Type B pancreatic cell (in vitro differentiated cells): ENCODE data around the gene LIMS2. TPM values are rescaled to one million over a fixed set of nuclear protein-coding genes. Genes with fewer than 3 reads are reported as not detected.

Experiments used
- DNase-seq: peaks from one replicate; pipeline ENCODE4 v3.0.0; 2021; ENCODE audit warnings: mixed read lengths; ENCODE audit not compliant: unreplicated experiment; ENCODE audit errors: extremely low spot score
- H3K27ac Mint-ChIP-seq: 2 replicates; pipeline ENCODE4 v1.8.0; 2021; ENCODE audit warnings: mild to moderate bottlenecking, mixed read lengths
- H3K27me3 Mint-ChIP-seq: 2 replicates; pipeline ENCODE4 v1.8.0; 2021; ENCODE audit warnings: mixed read lengths
- H3K36me3 Mint-ChIP-seq: 2 replicates; pipeline ENCODE4 v1.8.0; 2021; ENCODE audit warnings: mixed read lengths
- H3K4me1 Mint-ChIP-seq: one replicate; pipeline ENCODE4 v1.8.0; 2021; ENCODE audit warnings: mixed read lengths; ENCODE audit not compliant: unreplicated experiment
- H3K4me3 Mint-ChIP-seq: 2 replicates; pipeline ENCODE4 v1.8.0; 2021; ENCODE audit warnings: mild to moderate bottlenecking, mixed read lengths
- H3K9me3 Mint-ChIP-seq: 2 replicates; pipeline ENCODE4 v1.8.0; 2021; ENCODE audit warnings: mixed read lengths
- total RNA-seq: library from RNA; stranded (reverse); gene quantifications from 2 replicates; pipeline ENCODE4 v1.2.1, GENCODE V29; 2021; ENCODE audit warnings: low replicate concordance
- TF ChIP-seq, protein P1 (sequence below): fragments of 200-600 bp; sonication (generic); conservative IDR thresholded peaks from 2 replicates; pipeline ENCODE4 v1.5.0; 2021; ENCODE audit warnings: antibody characterized with exemption, mild to moderate bottlenecking

The LIMS2 gene
- total RNA-seq, 1 donor from 2014 or later = 13.1 TPM

DNA sequence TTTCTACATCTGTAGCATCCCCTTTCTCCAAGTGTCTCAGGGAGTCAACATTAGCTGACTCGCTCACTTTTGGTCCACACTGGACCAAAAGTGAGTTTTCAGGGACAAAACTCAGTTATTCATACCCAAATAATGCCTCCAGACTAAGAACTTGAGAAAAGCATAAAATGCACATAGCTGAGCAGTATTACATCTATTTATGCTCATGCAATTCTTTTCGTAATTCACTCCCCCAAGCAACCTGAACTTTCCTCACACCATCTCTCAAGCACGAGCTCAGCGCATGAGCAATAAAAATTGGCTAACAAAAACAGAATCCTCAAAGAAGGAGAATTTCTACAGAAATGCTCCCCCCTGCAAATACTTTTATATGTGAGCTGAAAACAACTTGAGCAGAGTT, 42.9 kb upstream of the LIMS2 start:
- no peaks in the 10 kb centered on the region for H3K9me3 Mint-ChIP-seq
- no peak for DNase-seq
- H3K4me3 Mint-ChIP-seq = no peak overlapping the region
- H3K27me3 Mint-ChIP-seq = no peaks in the 10 kb centered on the region
- H3K4me1 Mint-ChIP-seq = no peaks in the 10 kb centered on the region
- peaks cover 25% of the 10 kb centered on the region for H3K36me3 Mint-ChIP-seq
- TF ChIP-seq, protein P1, sequence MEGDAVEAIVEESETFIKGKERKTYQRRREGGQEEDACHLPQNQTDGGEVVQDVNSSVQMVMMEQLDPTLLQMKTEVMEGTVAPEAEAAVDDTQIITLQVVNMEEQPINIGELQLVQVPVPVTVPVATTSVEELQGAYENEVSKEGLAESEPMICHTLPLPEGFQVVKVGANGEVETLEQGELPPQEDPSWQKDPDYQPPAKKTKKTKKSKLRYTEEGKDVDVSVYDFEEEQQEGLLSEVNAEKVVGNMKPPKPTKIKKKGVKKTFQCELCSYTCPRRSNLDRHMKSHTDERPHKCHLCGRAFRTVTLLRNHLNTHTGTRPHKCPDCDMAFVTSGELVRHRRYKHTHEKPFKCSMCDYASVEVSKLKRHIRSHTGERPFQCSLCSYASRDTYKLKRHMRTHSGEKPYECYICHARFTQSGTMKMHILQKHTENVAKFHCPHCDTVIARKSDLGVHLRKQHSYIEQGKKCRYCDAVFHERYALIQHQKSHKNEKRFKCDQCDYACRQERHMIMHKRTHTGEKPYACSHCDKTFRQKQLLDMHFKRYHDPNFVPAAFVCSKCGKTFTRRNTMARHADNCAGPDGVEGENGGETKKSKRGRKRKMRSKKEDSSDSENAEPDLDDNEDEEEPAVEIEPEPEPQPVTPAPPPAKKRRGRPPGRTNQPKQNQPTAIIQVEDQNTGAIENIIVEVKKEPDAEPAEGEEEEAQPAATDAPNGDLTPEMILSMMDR = no peak
- no peak overlapping the region for H3K27ac Mint-ChIP-seq

DNA sequence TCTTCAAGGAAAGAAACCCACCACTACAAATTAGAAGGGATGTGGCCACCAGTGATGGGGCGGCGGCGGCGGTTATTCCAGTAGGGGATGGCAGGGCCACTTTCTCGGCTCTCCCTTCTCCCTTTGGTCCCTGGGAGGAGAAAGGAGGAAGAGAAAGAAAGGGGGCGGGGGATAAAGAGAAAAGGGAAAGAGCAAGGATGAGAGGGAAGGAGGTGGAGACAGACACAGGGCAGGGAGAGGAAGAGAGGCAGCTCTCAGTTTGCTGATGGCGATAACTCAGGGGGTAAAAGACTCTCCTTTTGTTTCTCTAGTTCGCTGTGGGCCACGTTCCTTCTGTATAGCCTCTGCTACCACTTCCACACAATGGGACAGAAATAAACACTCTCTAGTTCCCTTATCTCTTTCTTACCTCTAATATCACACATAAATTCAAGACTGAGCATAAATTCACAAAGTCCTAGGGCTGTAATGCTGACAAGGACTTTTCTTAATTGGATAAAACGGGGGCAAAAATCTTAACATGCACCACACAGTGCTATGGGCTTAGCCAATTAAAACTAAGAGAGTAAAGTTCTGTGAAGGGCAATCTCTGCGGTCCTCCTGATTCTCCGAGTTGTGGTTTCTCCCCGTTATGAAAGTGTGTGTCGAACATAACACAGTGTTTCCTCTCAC, 40.6 kb upstream of the LIMS2 start:
- Mint-ChIP-seq H3K9me3 (no peaks in the 10 kb centered on the region), H3K27ac (no peak overlapping the region)

DNA sequence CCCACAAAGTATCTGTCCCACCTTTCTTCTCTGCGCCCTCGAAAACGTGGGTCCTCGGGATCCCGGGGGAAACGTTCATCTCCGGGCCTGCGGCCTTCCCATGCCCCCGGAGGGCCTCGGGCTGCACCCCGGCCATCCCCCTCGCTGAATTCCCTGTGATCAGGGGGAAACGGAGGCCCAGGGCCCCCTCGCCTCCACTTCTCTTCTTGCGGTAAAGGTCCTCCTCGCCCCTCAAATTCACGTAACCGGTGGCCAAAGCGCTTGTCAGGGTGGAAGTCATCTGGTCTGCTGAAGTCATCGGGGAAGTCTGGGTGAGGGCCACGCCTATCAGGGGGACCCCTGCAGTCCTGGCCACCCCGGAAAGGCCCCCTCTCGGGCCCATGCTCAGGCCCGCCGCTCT, 38.2 kb upstream of the LIMS2 start:
- no peak for DNase-seq
- Mint-ChIP-seq H3K4me3 (no peak overlapping the region), H3K4me1 (no peaks in the 10 kb centered on the region), H3K27ac (no peak overlapping the region), H3K9me3 (no peaks in the 10 kb centered on the region), H3K36me3 (peaks cover 28% of the 10 kb centered on the region), H3K27me3 (no peaks in the 10 kb centered on the region)
- TF ChIP-seq, protein P1 = no peak

More for the DNA sequence above, 40.6 kb upstream of the LIMS2 start:
- no peaks in the 10 kb centered on the region for H3K27me3 Mint-ChIP-seq
- H3K4me1 Mint-ChIP-seq = no peaks in the 10 kb centered on the region
- peaks cover 20% of the 10 kb centered on the region for H3K36me3 Mint-ChIP-seq
- H3K4me3 Mint-ChIP-seq = no peak overlapping the region
- TF ChIP-seq, protein P1 = no peak
- DNase-seq = no peak

DNA sequence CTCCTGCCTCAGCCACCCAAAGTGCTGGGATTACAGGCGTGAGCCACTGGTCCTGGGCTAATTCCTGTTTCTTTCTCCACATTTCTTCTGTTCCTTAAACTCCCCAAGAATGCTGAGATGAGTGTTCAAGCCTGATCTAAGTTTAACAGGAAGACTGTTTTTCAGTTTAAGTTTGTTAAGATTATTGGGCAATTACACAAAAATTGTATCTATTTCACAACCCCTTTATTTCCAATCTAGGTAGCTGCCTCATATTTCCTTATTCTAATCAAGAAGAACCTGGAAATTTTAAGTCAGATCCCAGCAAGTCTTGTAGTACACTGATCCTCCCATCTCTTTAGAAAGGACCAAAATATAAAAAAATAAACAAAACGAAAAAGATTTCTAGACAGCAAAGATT, 37.7 kb upstream of the LIMS2 start:
- no peak for DNase-seq
- H3K36me3 Mint-ChIP-seq = peaks cover 24% of the 10 kb centered on the region
- H3K27ac Mint-ChIP-seq = no peak overlapping the region
- no peaks in the 10 kb centered on the region for H3K27me3 Mint-ChIP-seq
- H3K4me1 Mint-ChIP-seq = no peaks in the 10 kb centered on the region
- TF ChIP-seq, protein P1 = no peak
- H3K9me3 Mint-ChIP-seq = no peaks in the 10 kb centered on the region
- H3K4me3 Mint-ChIP-seq = no peak overlapping the region

DNA sequence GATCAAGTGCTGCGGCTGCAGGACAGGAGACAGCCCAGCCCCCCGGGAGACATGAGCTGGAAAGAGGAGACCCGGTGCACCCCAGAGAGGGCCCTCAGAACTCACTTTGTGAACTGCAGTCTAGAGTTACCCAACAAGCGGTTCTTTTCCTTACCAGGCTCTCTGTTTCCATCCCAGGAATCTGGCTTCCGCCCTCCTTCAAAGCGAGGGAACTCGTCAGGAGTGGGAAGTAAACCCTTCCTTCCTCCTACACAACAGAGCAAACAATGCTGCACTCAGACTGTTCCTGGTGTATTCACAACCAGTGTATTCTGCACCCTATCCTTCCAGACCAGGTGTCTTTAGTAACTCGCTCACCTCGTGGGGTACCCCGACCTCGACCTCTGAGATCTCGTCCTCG, 34.0 kb upstream of the LIMS2 start:
- TF ChIP-seq, protein P1 = no peak
- Mint-ChIP-seq H3K27ac (no peak overlapping the region), H3K4me1 (peaks cover 6% of the 10 kb centered on the region), H3K36me3 (peaks cover 20% of the 10 kb centered on the region), H3K27me3 (no peaks in the 10 kb centered on the region), H3K4me3 (no peak overlapping the region), H3K9me3 (no peaks in the 10 kb centered on the region)
- DNase-seq = no peak
